Stimulated activated CD8-positive, alpha-beta memory T cell treated with anti-CD3 and anti-CD28 coated beads, Interleukin-2, amount 100 ng/mL, for 1 hour (primary cell): ENCODE measurements around the gene ZNF519.

Source experiments
- DNase-seq, 2 donors: peaks; one replicate each; pipeline ENCODE4 v3.0.0-alpha.2; 2020; ENCODE audit warnings: low read depth in 2 of 2

The ZNF519 gene

GRCh38 chr18:14098428-14098827 is 33.8 kb downstream of the ZNF519 start:
- DNase-seq = no peak

GRCh38 chr18:14097761-14098160 is 34.5 kb downstream of the ZNF519 start:
- no peak for DNase-seq

GRCh38 chr18:14093307-14093915 is 38.8 kb downstream of the ZNF519 start:
- no peak for DNase-seq

GRCh38 chr18:14092625-14093306 is 39.5 kb downstream of the ZNF519 start:
- DNase-seq = no peak

GRCh38 chr18:14089781-14090180 is 42.5 kb downstream of the ZNF519 start:
- no peak for DNase-seq

- DNase-seq = no peak
Observed at GRCh38 chr18:14089191-14089590, 43.0 kb downstream of the ZNF519 start.

GRCh38 chr18:14086458-14087231 is 45.6 kb downstream of the ZNF519 start:
- DNase-seq = no peak

- no peak for DNase-seq
Observed at GRCh38 chr18:14085770-14086457, 46.3 kb downstream of the ZNF519 start.

- DNase-seq = no peak
Observed at GRCh38 chr18:14075196-14075595, 57.0 kb downstream of the ZNF519 start.

- DNase-seq = no peak
Observed at GRCh38 chr18:14074187-14074586, 58.0 kb downstream of the ZNF519 start.

GRCh38 chr18:14053661-14054060 is 78.6 kb downstream of the ZNF519 start:
- DNase-seq = no peak
